ENCODE measurements around the gene SETD9.
A peak's percentile ranks its signal among the peaks of the same experiment; 100 is the strongest.

Gene SETD9

DNA sequence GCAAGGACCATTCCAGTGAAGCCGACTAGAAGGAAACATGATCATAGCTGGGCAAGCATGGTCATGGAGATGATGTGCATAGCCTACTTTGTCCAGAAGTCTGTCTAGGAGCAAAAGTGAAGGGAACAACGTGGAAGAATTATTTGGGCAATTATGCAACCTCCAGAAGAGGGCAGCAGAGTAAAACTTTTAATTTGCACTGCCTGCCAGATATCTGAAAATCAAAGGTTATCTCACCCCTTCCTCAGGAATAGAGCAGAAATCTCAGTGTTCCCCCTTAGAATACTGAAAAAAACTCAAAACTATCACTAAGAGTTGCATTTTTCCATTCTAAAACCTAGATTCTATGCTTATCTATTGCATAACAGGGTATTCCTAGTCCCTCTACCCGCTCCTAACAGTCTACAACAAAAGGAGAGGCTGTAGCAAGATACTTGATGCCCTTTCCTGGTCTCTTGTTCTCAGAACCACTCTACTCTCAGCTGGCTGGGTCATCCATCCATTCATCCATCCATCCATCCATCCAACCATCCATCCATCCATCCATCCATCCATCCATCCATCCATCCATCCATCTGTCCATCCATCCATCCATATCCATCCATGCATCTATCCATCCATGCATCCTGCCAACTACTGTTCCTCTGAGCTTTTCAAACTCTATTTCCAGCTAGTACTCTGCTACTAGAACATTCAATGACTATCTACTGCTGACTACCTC, 8.4 kb upstream of the SETD9 start:
- ATAC-seq, result peak; percentile 77
- no peak for TF ChIP-seq ZNF565 (CRISPR knock-in tag; conservative IDR thresholded peaks at IDR 0.05; ENCODE audit: low read depth)

DNA sequence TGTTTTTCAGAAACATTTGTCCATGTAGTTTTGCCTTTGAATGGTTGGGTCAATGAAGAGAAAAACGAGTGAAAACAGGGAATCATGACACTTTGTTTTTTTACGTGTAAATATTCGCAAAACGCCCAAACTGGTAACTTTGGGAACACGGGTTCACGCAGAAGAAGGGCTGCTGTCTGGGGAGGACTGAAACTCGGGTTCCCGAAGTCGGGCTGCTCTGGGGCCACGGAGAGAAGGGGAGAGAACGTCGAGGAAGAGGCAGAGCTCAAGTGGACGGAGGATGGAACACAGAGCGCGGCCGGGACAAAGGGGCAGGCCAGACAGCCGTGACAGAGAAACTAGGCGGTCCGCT, 478 bp upstream of the SETD9 start:
- peak; percentile 77 for ATAC-seq
- TF ChIP-seq, protein P1, sequence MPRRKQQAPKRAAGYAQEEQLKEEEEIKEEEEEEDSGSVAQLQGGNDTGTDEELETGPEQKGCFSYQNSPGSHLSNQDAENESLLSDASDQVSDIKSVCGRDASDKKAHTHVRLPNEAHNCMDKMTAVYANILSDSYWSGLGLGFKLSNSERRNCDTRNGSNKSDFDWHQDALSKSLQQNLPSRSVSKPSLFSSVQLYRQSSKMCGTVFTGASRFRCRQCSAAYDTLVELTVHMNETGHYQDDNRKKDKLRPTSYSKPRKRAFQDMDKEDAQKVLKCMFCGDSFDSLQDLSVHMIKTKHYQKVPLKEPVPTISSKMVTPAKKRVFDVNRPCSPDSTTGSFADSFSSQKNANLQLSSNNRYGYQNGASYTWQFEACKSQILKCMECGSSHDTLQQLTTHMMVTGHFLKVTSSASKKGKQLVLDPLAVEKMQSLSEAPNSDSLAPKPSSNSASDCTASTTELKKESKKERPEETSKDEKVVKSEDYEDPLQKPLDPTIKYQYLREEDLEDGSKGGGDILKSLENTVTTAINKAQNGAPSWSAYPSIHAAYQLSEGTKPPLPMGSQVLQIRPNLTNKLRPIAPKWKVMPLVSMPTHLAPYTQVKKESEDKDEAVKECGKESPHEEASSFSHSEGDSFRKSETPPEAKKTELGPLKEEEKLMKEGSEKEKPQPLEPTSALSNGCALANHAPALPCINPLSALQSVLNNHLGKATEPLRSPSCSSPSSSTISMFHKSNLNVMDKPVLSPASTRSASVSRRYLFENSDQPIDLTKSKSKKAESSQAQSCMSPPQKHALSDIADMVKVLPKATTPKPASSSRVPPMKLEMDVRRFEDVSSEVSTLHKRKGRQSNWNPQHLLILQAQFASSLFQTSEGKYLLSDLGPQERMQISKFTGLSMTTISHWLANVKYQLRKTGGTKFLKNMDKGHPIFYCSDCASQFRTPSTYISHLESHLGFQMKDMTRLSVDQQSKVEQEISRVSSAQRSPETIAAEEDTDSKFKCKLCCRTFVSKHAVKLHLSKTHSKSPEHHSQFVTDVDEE (CRISPR knock-in tag; IDR thresholded peaks at IDR 0.05), result 0 out of 2 replicates have a peak, but pooled peaks have one; percentile 23
- no peak for TF ChIP-seq ZFP30 (CRISPR knock-in tag; IDR thresholded peaks at IDR 0.05)
- TF ChIP-seq, protein P2, sequence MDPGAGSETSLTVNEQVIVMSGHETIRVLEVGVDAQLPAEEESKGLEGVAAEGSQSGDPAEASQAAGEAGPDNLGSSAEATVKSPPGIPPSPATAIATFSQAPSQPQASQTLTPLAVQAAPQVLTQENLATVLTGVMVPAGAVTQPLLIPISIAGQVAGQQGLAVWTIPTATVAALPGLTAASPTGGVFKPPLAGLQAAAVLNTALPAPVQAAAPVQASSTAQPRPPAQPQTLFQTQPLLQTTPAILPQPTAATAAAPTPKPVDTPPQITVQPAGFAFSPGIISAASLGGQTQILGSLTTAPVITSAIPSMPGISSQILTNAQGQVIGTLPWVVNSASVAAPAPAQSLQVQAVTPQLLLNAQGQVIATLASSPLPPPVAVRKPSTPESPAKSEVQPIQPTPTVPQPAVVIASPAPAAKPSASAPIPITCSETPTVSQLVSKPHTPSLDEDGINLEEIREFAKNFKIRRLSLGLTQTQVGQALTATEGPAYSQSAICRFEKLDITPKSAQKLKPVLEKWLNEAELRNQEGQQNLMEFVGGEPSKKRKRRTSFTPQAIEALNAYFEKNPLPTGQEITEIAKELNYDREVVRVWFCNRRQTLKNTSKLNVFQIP (CRISPR knock-in tag; IDR thresholded peaks at IDR 0.05; ENCODE audit: borderline replicate concordance, low read depth), result no peak
- TF ChIP-seq, protein P3, sequence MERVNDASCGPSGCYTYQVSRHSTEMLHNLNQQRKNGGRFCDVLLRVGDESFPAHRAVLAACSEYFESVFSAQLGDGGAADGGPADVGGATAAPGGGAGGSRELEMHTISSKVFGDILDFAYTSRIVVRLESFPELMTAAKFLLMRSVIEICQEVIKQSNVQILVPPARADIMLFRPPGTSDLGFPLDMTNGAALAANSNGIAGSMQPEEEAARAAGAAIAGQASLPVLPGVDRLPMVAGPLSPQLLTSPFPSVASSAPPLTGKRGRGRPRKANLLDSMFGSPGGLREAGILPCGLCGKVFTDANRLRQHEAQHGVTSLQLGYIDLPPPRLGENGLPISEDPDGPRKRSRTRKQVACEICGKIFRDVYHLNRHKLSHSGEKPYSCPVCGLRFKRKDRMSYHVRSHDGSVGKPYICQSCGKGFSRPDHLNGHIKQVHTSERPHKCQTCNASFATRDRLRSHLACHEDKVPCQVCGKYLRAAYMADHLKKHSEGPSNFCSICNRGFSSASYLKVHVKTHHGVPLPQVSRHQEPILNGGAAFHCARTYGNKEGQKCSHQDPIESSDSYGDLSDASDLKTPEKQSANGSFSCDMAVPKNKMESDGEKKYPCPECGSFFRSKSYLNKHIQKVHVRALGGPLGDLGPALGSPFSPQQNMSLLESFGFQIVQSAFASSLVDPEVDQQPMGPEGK (CRISPR knock-in tag; IDR thresholded peaks at IDR 0.05; ENCODE audit: borderline replicate concordance), result 0 out of 2 replicates have a peak, but pooled peaks have one; percentile 13
- no peak for TF ChIP-seq ZNF565 (CRISPR knock-in tag; conservative IDR thresholded peaks at IDR 0.05; ENCODE audit: low read depth)

DNA sequence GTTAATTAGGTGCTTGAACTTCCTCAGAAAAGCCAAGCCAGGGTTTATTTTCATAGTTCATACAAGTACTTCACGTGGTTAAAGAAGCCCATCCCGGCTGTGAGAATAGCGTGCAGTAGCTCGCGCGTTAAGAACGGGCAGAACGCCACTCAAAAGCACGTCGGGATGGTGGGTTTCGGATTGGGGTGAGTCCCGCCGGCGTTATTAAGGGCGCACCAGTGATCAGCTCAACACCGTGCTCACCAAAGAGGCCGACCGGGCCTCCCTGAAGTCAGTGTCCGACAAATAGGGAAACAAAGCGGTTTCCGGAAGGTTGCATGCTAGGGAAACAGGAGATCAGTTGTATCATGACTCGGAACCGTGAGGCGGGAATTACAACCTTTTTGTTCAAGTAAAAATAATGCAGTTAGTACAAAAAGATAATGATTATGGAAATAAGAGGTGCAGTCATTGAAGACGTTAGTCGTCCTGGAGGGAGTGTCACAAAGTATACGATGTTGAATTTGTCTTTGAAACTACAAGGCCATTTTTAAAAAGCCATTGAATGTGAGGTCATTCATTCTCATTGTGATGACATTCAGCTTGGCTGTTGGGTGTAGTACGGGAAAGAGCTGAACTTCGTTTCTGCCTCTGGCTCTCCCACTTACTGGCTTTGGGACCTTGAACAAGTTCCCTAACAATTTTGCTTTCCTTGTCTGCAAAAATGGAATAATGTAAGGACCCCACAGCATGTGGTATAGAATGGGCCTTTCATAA, 992 bp downstream of the SETD9 start:
- no peak for TF ChIP-seq ZNF8 (CRISPR knock-in tag; IDR thresholded peaks at IDR 0.05)
- ATAC-seq, result peak; percentile 38

DNA sequence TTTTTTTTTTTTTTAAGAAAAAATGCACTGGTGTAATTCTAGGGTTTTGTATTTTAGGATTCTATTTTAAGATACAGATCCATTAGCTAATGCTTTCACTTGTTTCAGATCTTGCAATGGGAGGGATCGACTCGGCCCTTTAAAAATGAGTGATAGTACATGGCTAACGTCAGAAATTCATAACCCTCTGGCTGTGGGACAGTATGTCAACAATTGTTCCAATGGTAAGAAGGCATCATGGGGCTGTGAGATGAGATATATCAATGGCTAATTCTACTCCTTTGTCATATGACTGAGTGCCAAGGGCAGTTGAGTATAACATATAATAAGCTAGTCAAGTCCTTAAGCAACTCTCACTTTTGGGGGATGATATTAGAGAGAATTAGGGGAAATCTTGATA, 4.4 kb downstream of the SETD9 start:
- no peak for ATAC-seq
- TF ChIP-seq ZFP3 (CRISPR knock-in tag; IDR thresholded peaks at IDR 0.05), result no peak
- no peak for TF ChIP-seq ZNF565 (CRISPR knock-in tag; conservative IDR thresholded peaks at IDR 0.05; ENCODE audit: low read depth)
- no peak for TF ChIP-seq TOX (CRISPR knock-in tag; IDR thresholded peaks at IDR 0.05; ENCODE audit: borderline replicate concordance)
- no peak for TF ChIP-seq GLIS3 (CRISPR knock-in tag; IDR thresholded peaks at IDR 0.05)
- TF ChIP-seq ZFP30 (CRISPR knock-in tag; IDR thresholded peaks at IDR 0.05), result no peak
- TF ChIP-seq SNAI2 (CRISPR knock-in tag; IDR thresholded peaks at IDR 0.05), result no peak
- TF ChIP-seq ESRRG (CRISPR knock-in tag; IDR thresholded peaks at IDR 0.05), result no peak
- TF ChIP-seq, protein P2 (CRISPR knock-in tag; IDR thresholded peaks at IDR 0.05; ENCODE audit: borderline replicate concordance, low read depth), result no peak
- TF ChIP-seq, protein P1 (CRISPR knock-in tag; IDR thresholded peaks at IDR 0.05), result no peak
- TF ChIP-seq BACH2 (CRISPR knock-in tag; IDR thresholded peaks at IDR 0.05; ENCODE audit: borderline replicate concordance), result no peak
- TF ChIP-seq, protein P3 (CRISPR knock-in tag; IDR thresholded peaks at IDR 0.05; ENCODE audit: borderline replicate concordance), result no peak
- no peak for TF ChIP-seq ZC3H10 (CRISPR knock-in tag; IDR thresholded peaks at IDR 0.05)
- TF ChIP-seq TCF4 (CRISPR knock-in tag; IDR thresholded peaks at IDR 0.05; ENCODE audit: borderline replicate concordance), result no peak
- TF ChIP-seq, protein P4, sequence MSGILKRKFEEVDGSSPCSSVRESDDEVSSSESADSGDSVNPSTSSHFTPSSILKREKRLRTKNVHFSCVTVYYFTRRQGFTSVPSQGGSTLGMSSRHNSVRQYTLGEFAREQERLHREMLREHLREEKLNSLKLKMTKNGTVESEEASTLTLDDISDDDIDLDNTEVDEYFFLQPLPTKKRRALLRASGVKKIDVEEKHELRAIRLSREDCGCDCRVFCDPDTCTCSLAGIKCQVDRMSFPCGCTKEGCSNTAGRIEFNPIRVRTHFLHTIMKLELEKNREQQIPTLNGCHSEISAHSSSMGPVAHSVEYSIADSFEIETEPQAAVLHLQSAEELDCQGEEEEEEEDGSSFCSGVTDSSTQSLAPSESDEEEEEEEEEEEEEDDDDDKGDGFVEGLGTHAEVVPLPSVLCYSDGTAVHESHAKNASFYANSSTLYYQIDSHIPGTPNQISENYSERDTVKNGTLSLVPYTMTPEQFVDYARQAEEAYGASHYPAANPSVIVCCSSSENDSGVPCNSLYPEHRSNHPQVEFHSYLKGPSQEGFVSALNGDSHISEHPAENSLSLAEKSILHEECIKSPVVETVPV (CRISPR knock-in tag; IDR thresholded peaks at IDR 0.05), result no peak
- TF ChIP-seq ZNF70 (CRISPR knock-in tag; IDR thresholded peaks at IDR 0.05), result no peak
- no peak for TF ChIP-seq RARB (CRISPR knock-in tag; IDR thresholded peaks at IDR 0.05)
